ENCODE data around the gene SLC39A1. TPM values are rescaled to one million over a fixed set of nuclear protein-coding genes. Genes with fewer than 3 reads are reported as not detected.

The SLC39A1 gene
- total and polyA plus RNA-seq, 2 experiments from 2014 or later: 87.3 to 220 TPM

DNA sequence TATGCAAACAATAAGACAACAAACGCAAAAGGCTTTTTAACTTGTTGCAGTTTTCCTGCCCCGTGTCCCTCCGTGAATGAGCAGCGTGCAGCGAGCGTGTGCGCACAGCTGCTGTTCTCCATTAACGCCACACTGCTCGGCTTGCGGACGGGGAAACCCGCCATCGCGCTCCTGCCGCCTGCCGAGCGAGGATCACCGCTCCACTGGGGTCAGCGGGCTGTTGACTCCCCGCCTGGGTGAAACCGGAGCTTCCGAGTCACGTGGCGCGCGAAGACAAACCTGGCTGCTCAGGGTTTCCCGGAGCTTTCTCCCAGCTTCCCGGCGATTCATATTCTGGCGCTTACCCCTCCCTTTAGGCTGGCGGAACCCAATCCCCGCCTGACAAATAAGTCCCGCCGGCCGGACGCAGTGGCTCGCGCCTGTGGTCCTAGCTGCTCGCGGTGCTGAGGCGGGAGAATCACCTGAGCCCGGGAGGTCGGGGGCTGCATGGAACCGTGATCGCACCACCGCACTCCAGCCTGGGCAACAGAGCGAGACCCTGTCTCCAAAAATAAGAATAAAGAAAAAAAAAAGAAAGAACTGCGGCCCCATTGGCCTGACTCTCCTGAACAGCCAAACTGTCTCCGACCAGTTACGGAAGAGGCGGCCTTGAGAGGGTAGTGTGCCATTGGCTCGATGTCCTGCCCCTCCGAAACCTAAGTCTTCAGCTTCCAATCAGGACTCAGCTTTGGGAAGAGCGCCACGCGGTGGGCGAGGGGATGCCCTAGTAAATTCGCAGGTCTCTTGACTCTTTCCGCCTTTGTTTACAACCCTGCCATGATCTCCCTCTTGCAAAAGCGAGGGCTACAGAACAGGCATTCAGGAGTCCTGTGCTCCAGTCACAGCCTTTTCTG, 4.0 kb upstream of the SLC39A1 start, which contains the start of gene CREB3L4:
Gene CREB3L4, plus strand, starts transcription at position 796 of the 893 bp plus-strand sequence. CDS start 624 bp downstream, outside the sequence.
- H3K79me2 ChIP-seq (replicated peaks; ENCODE audit: insufficient read depth): peaks cover 34% of the 10 kb centered on the region
- H3K4me3 Mint-ChIP-seq: peak within 1 kb of the TSS; percentile 81
- peaks cover 31% of the 10 kb centered on the region for H3K36me3 Mint-ChIP-seq (ENCODE audit: low read depth)
- H3K27ac Mint-ChIP-seq: peak within 1 kb of the TSS; percentile 97
- H3K4me1 Mint-ChIP-seq: peaks cover 22% of the 10 kb centered on the region
- TF ChIP-seq JUNB (IDR thresholded peaks at IDR 0.05; ENCODE audit: unreplicated experiment): no peak
- peak; percentile 32 for TF ChIP-seq ETS1 (IDR thresholded peaks at IDR 0.05)
- TF ChIP-seq POLR2AphosphoS5 (IDR thresholded peaks at IDR 0.05; ENCODE audit: low read depth): peak; percentile 98
- peak; percentile 15 to 59; a peak in 2 of 4 replicates for TF ChIP-seq CTCF (conservative IDR thresholded peaks at IDR 0.05; ENCODE audit: low read depth in 2 of 2)
- no peak for TF ChIP-seq ZNF462 (CRISPR knock-in tag; IDR thresholded peaks at IDR 0.05)
- no peak for TF ChIP-seq STAT1 (IDR thresholded peaks at IDR 0.05; ENCODE audit: unreplicated experiment)
- TF ChIP-seq CREB1 (CRISPR knock-in tag; IDR thresholded peaks at IDR 0.05; ENCODE audit: low read depth): peak; percentile 45; the same call in 1 of the 2 replicates
- H3K9me3 Mint-ChIP-seq: peaks cover 4% of the 10 kb centered on the region; the same call in 1 of the 3 replicates
- peaks cover 17% of the 10 kb centered on the region for H3K27me3 Mint-ChIP-seq (ENCODE audit: insufficient read depth, low read depth, poor library complexity)
- ATAC-seq (peak; percentile 74), DNase-seq (ENCODE audit: low spot score) (peak; percentile 99)
- H3K4me1 ChIP-seq (ENCODE audit: insufficient read depth): peaks cover 29% of the 10 kb centered on the region
- H3F3A ChIP-seq (replicated peaks; ENCODE audit: low read depth): peaks cover 27% of the 10 kb centered on the region; the same call in 1 of the 2 replicates
- no peaks in the 10 kb centered on the region for H3K27me3 ChIP-seq (ENCODE audit: insufficient read depth)
- H3K4me2 ChIP-seq: peak within 1 kb of the TSS; percentile 87
- H4K20me1 ChIP-seq (replicated peaks; ENCODE audit: insufficient read depth): no peaks in the 10 kb centered on the region
- H2AFZ ChIP-seq: no peak within 1 kb of the TSS
- H3K9me2 ChIP-seq (ENCODE audit: insufficient read depth): no peaks in the 10 kb centered on the region
- H3K36me3 ChIP-seq (ENCODE audit: insufficient read depth): no peaks in the 10 kb centered on the region; the same call in 1 of the 2 replicates
- H3K4me3 ChIP-seq: peak within 1 kb of the TSS; percentile 62
- peak within 1 kb of the TSS; percentile 99 for H3K27ac ChIP-seq (ENCODE audit: low read depth)
